Testis (tissue), 3 donors: Measurements from ENCODE around the gene ACOX3. TPM values are rescaled to one million over a fixed set of nuclear protein-coding genes. Genes with fewer than 3 reads are reported as not detected.

Source experiments
- DNase-seq: peaks from one replicate; pipeline ENCODE4 v3.0.0-alpha.2; 2019
- H3K27ac ChIP-seq, 2 donors: fragments of 200-600 bp; sonication (generic); one replicate each; pipeline ENCODE4 v1.5.1; 2019
- H3K27me3 ChIP-seq: fragments of 200-600 bp; sonication (generic); one replicate; pipeline ENCODE4 v1.5.1; 2019
- H3K36me3 ChIP-seq: fragments of 200-600 bp; sonication (generic); one replicate; pipeline ENCODE4 v1.5.1; 2017; ENCODE audit warnings: low read depth; ENCODE audit errors: missing control alignments
- H3K4me1 ChIP-seq: fragments of 200-600 bp; sonication (generic); one replicate; pipeline ENCODE4 v1.5.1; 2019
- H3K4me3 ChIP-seq, 2 donors: fragments of 200-600 bp; sonication (generic); one replicate each; pipeline ENCODE4 v1.5.1; 2017 to 2019
- H3K9me3 ChIP-seq: fragments of 200-600 bp; sonication (generic); one replicate; pipeline ENCODE4 v1.5.1; 2017
- POLR2A ChIP-seq: fragments of 450-650 bp; IDR thresholded peaks from one replicate; pipeline ENCODE4 v1.6.1; 2017; ENCODE audit warnings: antibody characterized with exemption, mild to moderate bottlenecking, moderate library complexity
- WGBS, 2 donors: methylation state at CpG; one replicate each; pipeline ENCODE4 v1.1.5; 2018; 5-methylcytosine and 5-hydroxymethylcytosine counted together
- intact Hi-C: fragments of 100-400 bp; cut with DNase I; formaldehyde crosslinking; loops from one replicate; pipeline ENCODE4 v1.15.1; 2023; ENCODE audit warnings: low total_unique reads
- polyA plus RNA-seq: library from polyadenylated mRNA; stranded (reverse); fragments of 350-450 nt; fragmentation: Illumina TruSeq; extraction: RNeasy Lipid Tissue Mini Kit (QIAGEN cat#74804); gene quantifications from one replicate; pipeline ENCODE4 v1.2.3, GENCODE V29; 2014; ENCODE audit warnings: low read depth, low replicate concordance; ENCODE audit not compliant: insufficient read depth
- total RNA-seq, 2 donors: library from RNA; depleted of rRNA; stranded (reverse); fragments of >200 nt; gene quantifications; one replicate each; pipeline ENCODE4 v1.2.3, GENCODE V29; 2016
- TF ChIP-seq, protein P1 (sequence below), 3 experiments: fragments of 450-650 bp in 2 of 3; fragments of 200-600 bp in 1 of 3; sonication (generic) in 1 of 3; IDR thresholded peaks; one replicate each; pipeline ENCODE4 v1.5.1; 2016 to 2019; ENCODE audit warnings: antibody characterized with exemption in 3 of 3, mild to moderate bottlenecking in 2 of 3, moderate library complexity in 1 of 3

The ACOX3 gene
- total and polyA plus RNA-seq, 3 donors from 2014 or later, result 8.6 to 35.9 (median 29.8) TPM

DNA sequence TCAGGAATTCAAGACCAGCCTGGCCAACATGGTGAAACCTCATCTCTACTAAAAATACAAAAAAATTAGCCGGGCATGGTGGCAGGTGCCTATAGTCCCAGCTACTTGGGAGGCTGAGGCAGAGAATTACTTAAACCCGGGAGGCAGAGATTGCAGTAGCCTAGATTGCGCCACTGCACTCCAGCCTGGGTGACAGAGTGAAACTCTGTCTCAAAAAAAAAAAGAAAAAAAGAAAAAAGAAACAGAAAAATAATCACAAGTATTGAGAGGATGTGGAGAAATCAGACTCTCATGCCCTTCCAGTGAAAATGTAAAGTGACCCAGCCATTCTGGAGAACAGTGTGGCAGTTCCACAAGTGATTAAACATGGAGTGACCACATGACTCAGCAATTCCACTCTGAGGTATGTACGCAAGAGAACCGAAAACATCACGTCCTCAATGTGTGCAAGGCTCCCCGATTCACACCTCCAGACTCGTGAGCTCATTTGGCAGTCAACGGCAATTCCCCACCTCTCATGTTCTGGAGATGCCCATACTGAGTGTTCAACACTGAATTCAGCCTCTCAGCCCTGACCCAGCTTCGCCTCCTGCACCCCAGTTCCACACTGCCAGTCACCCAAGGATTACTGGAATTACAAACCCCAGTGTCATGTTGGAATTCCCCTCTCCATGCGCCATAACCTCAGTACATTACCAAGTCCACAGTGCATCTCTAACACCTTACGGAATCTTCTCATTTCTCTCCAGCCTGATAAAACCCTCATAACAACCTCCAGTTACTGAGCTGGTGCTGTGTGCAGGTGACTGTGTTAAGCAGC, 21.1 kb downstream of the ACOX3 start:
- whole genome bisulfite sequencing, 2 donors, result 94% methylated on average over 12 of the region's 12 CpGs
- no peaks in the 10 kb centered on the region for H3K9me3 ChIP-seq
- intact Hi-C loops, result no loop called here
- TF ChIP-seq, protein P1, sequence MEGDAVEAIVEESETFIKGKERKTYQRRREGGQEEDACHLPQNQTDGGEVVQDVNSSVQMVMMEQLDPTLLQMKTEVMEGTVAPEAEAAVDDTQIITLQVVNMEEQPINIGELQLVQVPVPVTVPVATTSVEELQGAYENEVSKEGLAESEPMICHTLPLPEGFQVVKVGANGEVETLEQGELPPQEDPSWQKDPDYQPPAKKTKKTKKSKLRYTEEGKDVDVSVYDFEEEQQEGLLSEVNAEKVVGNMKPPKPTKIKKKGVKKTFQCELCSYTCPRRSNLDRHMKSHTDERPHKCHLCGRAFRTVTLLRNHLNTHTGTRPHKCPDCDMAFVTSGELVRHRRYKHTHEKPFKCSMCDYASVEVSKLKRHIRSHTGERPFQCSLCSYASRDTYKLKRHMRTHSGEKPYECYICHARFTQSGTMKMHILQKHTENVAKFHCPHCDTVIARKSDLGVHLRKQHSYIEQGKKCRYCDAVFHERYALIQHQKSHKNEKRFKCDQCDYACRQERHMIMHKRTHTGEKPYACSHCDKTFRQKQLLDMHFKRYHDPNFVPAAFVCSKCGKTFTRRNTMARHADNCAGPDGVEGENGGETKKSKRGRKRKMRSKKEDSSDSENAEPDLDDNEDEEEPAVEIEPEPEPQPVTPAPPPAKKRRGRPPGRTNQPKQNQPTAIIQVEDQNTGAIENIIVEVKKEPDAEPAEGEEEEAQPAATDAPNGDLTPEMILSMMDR (IDR thresholded peaks at IDR 0.05), result no peak
- TF ChIP-seq POLR2A, result no peak
- no peak overlapping the region for H3K4me3 ChIP-seq
- H3K36me3 ChIP-seq, result no peaks in the 10 kb centered on the region
- DNase-seq, result no peak
- H3K27ac ChIP-seq, result no peak overlapping the region
- no peaks in the 10 kb centered on the region for H3K4me1 ChIP-seq
- no peaks in the 10 kb centered on the region for H3K27me3 ChIP-seq

DNA sequence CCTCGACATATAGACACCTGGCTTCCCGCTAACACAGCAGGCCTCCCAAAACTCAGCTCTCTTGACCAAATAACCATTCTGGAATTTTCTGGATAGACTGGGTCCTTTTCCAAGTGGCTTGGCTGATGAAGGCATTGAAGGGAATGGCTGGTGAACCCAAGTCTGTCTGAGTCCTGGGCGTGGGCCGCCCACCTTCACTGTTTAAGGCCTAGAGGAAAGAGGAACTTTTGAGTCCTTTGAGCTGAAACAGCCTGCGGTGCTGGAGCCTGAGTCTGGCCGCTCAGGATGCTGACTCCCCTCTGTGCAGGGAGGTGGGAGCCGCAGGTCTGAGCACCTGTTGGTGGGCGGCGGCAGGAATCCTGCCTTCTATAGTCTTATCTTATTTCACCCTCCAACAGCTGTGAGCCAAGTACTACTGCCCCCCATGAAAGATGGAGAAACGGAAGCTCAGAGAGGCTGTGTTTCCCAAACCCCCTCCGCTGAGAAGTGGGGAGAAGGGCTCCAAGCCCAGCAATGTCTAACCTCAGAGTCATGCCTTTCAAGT, 23.4 kb downstream of the ACOX3 start:
- intact Hi-C loops, result no loop called here
- H3K27ac ChIP-seq, result no peak overlapping the region
- no peak for DNase-seq
- 84 to 88% methylated on average over 7 to 11 of the region's 11 CpGs for WGBS, 2 donors
- no peaks in the 10 kb centered on the region for H3K27me3 ChIP-seq
- no peaks in the 10 kb centered on the region for H3K36me3 ChIP-seq
- no peaks in the 10 kb centered on the region for H3K9me3 ChIP-seq
- H3K4me3 ChIP-seq, result no peak overlapping the region
- TF ChIP-seq, protein P1 (IDR thresholded peaks at IDR 0.05), result no peak
- TF ChIP-seq POLR2A, result no peak
- no peaks in the 10 kb centered on the region for H3K4me1 ChIP-seq

DNA sequence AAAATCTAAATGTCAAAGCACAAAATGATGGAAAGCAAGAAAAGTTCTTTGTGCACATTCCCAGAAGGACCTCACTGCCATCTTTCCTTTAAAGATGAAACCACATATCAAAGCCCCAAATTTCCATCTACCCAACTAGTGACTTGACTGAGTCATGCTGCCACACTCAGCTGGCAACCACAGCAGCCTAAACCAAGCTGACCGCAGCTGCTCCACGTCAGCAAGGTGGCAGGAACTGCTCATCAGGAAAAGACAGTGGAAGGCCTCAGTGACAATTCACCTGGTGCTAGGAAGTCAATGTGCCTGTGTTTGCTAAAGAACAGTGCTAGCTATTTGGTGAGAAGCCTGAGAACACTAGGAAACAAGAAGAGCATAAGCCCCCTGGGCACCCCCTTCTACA, 26.1 kb downstream of the ACOX3 start:
- DNase-seq, result no peak
- WGBS, 2 donors, result 86 to 93% methylated on average over 2 of the region's 2 CpGs
- intact Hi-C loops, result no loop called here
- no peak overlapping the region for H3K27ac ChIP-seq
- H3K36me3 ChIP-seq, result no peaks in the 10 kb centered on the region
- H3K4me1 ChIP-seq, result no peaks in the 10 kb centered on the region
- TF ChIP-seq, protein P1 (IDR thresholded peaks at IDR 0.05), result no peak
- no peak for TF ChIP-seq POLR2A
- no peaks in the 10 kb centered on the region for H3K9me3 ChIP-seq
- H3K27me3 ChIP-seq, result no peaks in the 10 kb centered on the region
- H3K4me3 ChIP-seq, result no peak overlapping the region

DNA sequence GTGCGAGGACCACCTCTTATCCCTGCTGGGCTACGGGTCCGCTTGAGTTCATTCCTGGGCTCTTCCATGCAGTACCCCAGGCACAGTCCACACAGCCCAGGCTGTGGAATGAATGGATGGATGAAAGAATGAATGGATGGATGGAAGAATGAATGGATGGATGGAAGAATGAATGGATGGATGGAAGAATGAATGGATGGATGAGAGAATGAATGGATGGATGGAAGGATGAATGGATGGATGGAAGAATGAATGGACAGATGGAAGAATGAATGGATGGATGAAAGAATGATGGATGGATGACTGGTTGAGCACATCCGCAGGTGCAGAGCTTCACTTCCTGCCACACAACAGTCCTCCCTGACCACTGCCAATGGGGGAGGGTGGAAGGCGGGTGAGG, 28.2 kb downstream of the ACOX3 start:
- H3K9me3 ChIP-seq, result no peaks in the 10 kb centered on the region
- no peaks in the 10 kb centered on the region for H3K4me1 ChIP-seq
- no peak for DNase-seq
- TF ChIP-seq POLR2A, result no peak
- TF ChIP-seq, protein P1 (IDR thresholded peaks at IDR 0.05), result no peak
- H3K4me3 ChIP-seq, result no peak overlapping the region
- H3K36me3 ChIP-seq, result no peaks in the 10 kb centered on the region
- H3K27me3 ChIP-seq, result no peaks in the 10 kb centered on the region
- no peak overlapping the region for H3K27ac ChIP-seq
- WGBS, 2 donors, result 92 to 93% methylated on average over 5 of the region's 5 CpGs
- intact Hi-C loops, result no loop called here
